ENCODE measurements around the gene KIF13A.

DNA sequence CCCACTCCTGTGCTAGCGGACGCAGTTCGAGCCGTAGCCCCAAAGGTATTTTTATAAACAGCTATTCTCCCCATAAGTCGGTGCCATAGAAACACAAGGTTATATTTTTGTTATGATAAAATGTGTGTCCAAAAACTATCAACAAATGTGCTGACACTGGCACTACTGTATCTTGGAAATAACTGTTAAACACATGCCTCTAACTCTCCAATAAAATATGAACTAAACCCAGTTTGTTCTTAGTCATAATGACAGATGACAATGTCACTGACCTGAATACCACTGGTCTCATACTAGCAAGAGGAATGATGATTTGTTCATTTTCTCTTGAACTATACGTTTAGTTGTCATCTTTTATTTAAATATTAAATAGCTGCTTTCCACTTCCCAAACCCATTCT is 229.3 kb downstream of the KIF13A start:
- no peak for TF ChIP-seq FOXK2 (IDR thresholded peaks at IDR 0.05)
- TF ChIP-seq MYC (IDR thresholded peaks at IDR 0.05; ENCODE audit: insufficient read depth, insufficient read length, insufficient replicate concordance, low read length, severe bottlenecking): no peak
- TF ChIP-seq, protein P1, sequence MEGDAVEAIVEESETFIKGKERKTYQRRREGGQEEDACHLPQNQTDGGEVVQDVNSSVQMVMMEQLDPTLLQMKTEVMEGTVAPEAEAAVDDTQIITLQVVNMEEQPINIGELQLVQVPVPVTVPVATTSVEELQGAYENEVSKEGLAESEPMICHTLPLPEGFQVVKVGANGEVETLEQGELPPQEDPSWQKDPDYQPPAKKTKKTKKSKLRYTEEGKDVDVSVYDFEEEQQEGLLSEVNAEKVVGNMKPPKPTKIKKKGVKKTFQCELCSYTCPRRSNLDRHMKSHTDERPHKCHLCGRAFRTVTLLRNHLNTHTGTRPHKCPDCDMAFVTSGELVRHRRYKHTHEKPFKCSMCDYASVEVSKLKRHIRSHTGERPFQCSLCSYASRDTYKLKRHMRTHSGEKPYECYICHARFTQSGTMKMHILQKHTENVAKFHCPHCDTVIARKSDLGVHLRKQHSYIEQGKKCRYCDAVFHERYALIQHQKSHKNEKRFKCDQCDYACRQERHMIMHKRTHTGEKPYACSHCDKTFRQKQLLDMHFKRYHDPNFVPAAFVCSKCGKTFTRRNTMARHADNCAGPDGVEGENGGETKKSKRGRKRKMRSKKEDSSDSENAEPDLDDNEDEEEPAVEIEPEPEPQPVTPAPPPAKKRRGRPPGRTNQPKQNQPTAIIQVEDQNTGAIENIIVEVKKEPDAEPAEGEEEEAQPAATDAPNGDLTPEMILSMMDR (IDR thresholded peaks at IDR 0.05 in 2 of 3, conservative IDR thresholded peaks at IDR 0.05 in 1 of 3; ENCODE audit: control insufficient read depth in 2 of 3, extremely low read depth in 1 of 3, insufficient read depth in 1 of 3, low read depth in 3 of 3, low read length in 3 of 3): no peak
- TF ChIP-seq, protein P2, sequence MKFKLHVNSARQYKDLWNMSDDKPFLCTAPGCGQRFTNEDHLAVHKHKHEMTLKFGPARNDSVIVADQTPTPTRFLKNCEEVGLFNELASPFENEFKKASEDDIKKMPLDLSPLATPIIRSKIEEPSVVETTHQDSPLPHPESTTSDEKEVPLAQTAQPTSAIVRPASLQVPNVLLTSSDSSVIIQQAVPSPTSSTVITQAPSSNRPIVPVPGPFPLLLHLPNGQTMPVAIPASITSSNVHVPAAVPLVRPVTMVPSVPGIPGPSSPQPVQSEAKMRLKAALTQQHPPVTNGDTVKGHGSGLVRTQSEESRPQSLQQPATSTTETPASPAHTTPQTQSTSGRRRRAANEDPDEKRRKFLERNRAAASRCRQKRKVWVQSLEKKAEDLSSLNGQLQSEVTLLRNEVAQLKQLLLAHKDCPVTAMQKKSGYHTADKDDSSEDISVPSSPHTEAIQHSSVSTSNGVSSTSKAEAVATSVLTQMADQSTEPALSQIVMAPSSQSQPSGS (IDR thresholded peaks at IDR 0.05; ENCODE audit: low read length): no peak
- TF ChIP-seq KLF5 (IDR thresholded peaks at IDR 0.05; ENCODE audit: partially characterized antibody): no peak
- no peak for TF ChIP-seq HDAC2 (IDR thresholded peaks at IDR 0.05)
- no peak for TF ChIP-seq NR2C2 (IDR thresholded peaks at IDR 0.05; ENCODE audit: borderline replicate concordance, control insufficient read depth, insufficient read length, low read depth)
- TF ChIP-seq EZH2 (IDR thresholded peaks at IDR 0.05; ENCODE audit: borderline replicate concordance, control insufficient read depth, low read depth, low read length): no peak

Measured in GM12878 (cell line).